Fibroblast of lung (primary cell): Measurements from ENCODE around the gene KIF26B. TPM values are rescaled to one million over a fixed set of nuclear protein-coding genes. Genes with fewer than 3 reads are reported as not detected.

Experiments
- DNase-seq, 2 donors: peaks; one replicate each; pipeline versions ENCODE4 v3.0.0 to v3.0.0-alpha.2; 2010; ENCODE audit warnings: low read depth in 2 of 2
- H2AFZ ChIP-seq: 2 replicates; pipeline ENCODE4 v1.5.1; 2012; ENCODE audit warnings: low read length, control low read depth, inconsistent platforms
- H3K27ac ChIP-seq: 2 replicates; pipeline ENCODE4 v1.5.1; 2011; ENCODE audit warnings: low read length, control low read depth; ENCODE audit not compliant: insufficient read depth
- H3K27me3 ChIP-seq: 2 replicates; pipeline ENCODE4 v1.5.1; 2011; ENCODE audit warnings: mild to moderate bottlenecking, low read length; ENCODE audit not compliant: control insufficient read depth, insufficient read depth
- H3K36me3 ChIP-seq: 2 replicates; pipeline ENCODE4 v1.5.1; 2011; ENCODE audit warnings: low read length; ENCODE audit not compliant: control insufficient read depth, insufficient read depth
- H3K4me1 ChIP-seq: 2 replicates; pipeline ENCODE4 v1.5.1; 2011; ENCODE audit warnings: low read length; ENCODE audit not compliant: control insufficient read depth, insufficient read depth; ENCODE audit errors: extremely low read depth
- H3K4me2 ChIP-seq: 2 replicates; pipeline ENCODE4 v1.5.1; 2011; ENCODE audit warnings: low read length, control low read depth; ENCODE audit not compliant: insufficient read depth; ENCODE audit errors: extremely low read depth
- H3K4me3 ChIP-seq, 4 experiments: fragments of 200-600 bp in 1 of 4; sonication (generic) in 1 of 4; replicated peaks in 1 of 4; 2 replicates each; pipeline ENCODE4 v1.5.1; 2011 to 2016; ENCODE audit warnings: low read length in 4 of 4, low read depth in 3 of 4, mild to moderate bottlenecking in 3 of 4, control low read depth in 2 of 4, inconsistent platforms in 1 of 4, mixed read lengths in 1 of 4; ENCODE audit not compliant: insufficient read depth in 1 of 4; ENCODE audit errors: control extremely low read depth in 1 of 4
- H3K79me2 ChIP-seq: 2 replicates; pipeline ENCODE4 v1.5.1; 2012; ENCODE audit warnings: mild to moderate bottlenecking, low read length, inconsistent platforms; ENCODE audit not compliant: control insufficient read depth, insufficient read depth
- H3K9ac ChIP-seq: 2 replicates; pipeline ENCODE4 v1.5.1; 2011; ENCODE audit warnings: mild to moderate bottlenecking, low read length, control low read depth; ENCODE audit not compliant: insufficient read depth
- H3K9me3 ChIP-seq: 2 replicates; pipeline ENCODE4 v1.5.1; 2012; ENCODE audit warnings: low read depth, low read length; ENCODE audit not compliant: control insufficient read depth, insufficient read depth
- H4K20me1 ChIP-seq: 2 replicates; pipeline ENCODE4 v1.5.1; 2011; ENCODE audit warnings: low read length; ENCODE audit not compliant: control insufficient read depth, insufficient read depth; ENCODE audit errors: extremely low read depth
- CTCF ChIP-seq, 2 donors: IDR thresholded peaks in 1 of 2; conservative IDR thresholded peaks in 1 of 2; 1 replicate in 1 of 2; 2 replicates in 1 of 2; pipeline ENCODE4 v1.5.1; 2011 to 2012; ENCODE audit warnings: low read length in 2 of 2, control low read depth in 1 of 2, inconsistent platforms in 1 of 2, low read depth in 1 of 2, mild to moderate bottlenecking in 1 of 2
- EZH2 ChIP-seq: IDR thresholded peaks from 2 replicates; pipeline ENCODE4 v1.5.1; 2012; ENCODE audit warnings: low read length, control low read depth, mild to moderate bottlenecking; ENCODE audit errors: missing control alignments
- polyA plus RNA-seq, 2 donors: library from polyadenylated mRNA; depleted of rRNA in 1 of 2; stranded (reverse) in 1 of 2; unstranded in 1 of 2; fragments of >200 nt; gene quantifications; 2 replicates each; pipeline ENCODE4 v1.2.1, GENCODE V29; 2011 to 2012; ENCODE audit warnings: missing spikeins in 1 of 2
- total RNA-seq: library from RNA; depleted of rRNA; stranded (reverse); fragments of >200 nt; gene quantifications from 2 replicates; pipeline ENCODE4 v1.2.1, GENCODE V29; 2014

KIF26B gene
- total and polyA plus RNA-seq, 2 donors (not counting 1 experiment from before 2014, with no cell fraction given): 5.3 to 6.1 TPM

DNA sequence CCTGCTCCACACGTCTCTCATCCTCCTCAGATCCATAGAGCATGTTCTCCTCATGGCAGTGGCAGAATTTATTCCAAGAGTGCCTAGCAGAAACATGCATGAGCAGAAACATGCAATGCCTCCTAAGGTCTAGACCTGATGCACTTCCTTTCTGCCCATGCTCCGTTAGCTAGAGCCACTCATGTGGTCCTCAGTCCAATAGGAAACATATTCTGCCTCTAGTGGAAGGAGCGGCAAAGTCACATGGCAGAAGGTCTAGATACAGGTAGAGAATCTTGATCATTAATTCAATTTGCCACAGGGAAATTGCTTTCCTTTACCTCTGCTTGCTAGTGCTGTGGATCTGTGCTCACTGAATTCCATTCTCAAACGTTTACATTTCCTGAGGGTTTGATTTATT lies 130.4 kb downstream of the KIF26B start:
- Histone ChIP-seq H3K9ac (no peak overlapping the region), H3K4me1 (no peaks in the 10 kb centered on the region), H3K27me3 (no peaks in the 10 kb centered on the region), H3K36me3 (no peaks in the 10 kb centered on the region), H3K27ac (no peak overlapping the region), H3K4me2 (no peak overlapping the region), H2AFZ (no peak overlapping the region), H3K4me3 (no peak overlapping the region), H3K9me3 (no peaks in the 10 kb centered on the region), H4K20me1 (no peaks in the 10 kb centered on the region), H3K79me2 (no peaks in the 10 kb centered on the region)
- TF ChIP-seq EZH2: no peak
- TF ChIP-seq CTCF (conservative IDR thresholded peaks at IDR 0.05 in 1 of 2, IDR thresholded peaks at IDR 0.05 in 1 of 2; ENCODE audit: low read depth in 1 of 2, low read length in 2 of 2): no peak
- no peak for DNase-seq

DNA sequence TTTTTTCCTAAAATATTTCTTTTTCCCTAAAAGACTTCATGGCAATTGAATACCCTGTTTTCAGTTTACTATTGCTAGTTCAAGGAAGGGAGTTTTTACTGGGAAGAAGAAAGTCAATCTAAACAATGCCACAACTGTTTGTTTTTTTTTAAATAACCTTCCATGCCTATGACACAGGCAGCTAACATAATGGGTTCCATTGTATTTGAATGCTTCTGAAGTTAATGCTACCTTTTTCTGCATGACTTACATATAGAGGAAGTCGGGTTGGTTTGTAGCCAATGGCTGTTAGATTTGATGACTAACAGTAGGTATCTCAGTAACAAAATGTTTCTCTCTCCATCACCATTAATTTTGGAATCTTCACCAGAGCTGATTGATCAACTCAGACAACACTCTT lies 134.0 kb downstream of the KIF26B start:
- no peaks in the 10 kb centered on the region for H3K36me3 ChIP-seq
- no peaks in the 10 kb centered on the region for H3K4me1 ChIP-seq
- H4K20me1 ChIP-seq: no peaks in the 10 kb centered on the region
- no peak overlapping the region for H3K4me3 ChIP-seq
- no peaks in the 10 kb centered on the region for H3K79me2 ChIP-seq
- no peak overlapping the region for H3K27ac ChIP-seq
- TF ChIP-seq EZH2: no peak
- no peak for TF ChIP-seq CTCF (conservative IDR thresholded peaks at IDR 0.05 in 1 of 2, IDR thresholded peaks at IDR 0.05 in 1 of 2; ENCODE audit: low read depth in 1 of 2, low read length in 2 of 2)
- no peak overlapping the region for H3K9ac ChIP-seq
- peak in 1 of 2 donors; percentile 56 for DNase-seq
- no peaks in the 10 kb centered on the region for H3K27me3 ChIP-seq
- H3K9me3 ChIP-seq: no peaks in the 10 kb centered on the region
- H3K4me2 ChIP-seq: no peak overlapping the region
- no peak overlapping the region for H2AFZ ChIP-seq

GRCh38 chr1:245290836-245291235 lies 136.1 kb downstream of the KIF26B start:
- no peak overlapping the region for H3K4me3 ChIP-seq

More at GRCh38 chr1:245290836-245291235, 136.1 kb downstream of the KIF26B start:
- no peaks in the 10 kb centered on the region for H3K4me1 ChIP-seq
- H2AFZ ChIP-seq: no peak overlapping the region
- no peaks in the 10 kb centered on the region for H3K79me2 ChIP-seq
- H3K27me3 ChIP-seq: no peaks in the 10 kb centered on the region
- no peak overlapping the region for H3K27ac ChIP-seq
- TF ChIP-seq EZH2: no peak
- no peak for TF ChIP-seq CTCF (conservative IDR thresholded peaks at IDR 0.05 in 1 of 2, IDR thresholded peaks at IDR 0.05 in 1 of 2; ENCODE audit: low read depth in 1 of 2, low read length in 2 of 2)
- H3K9ac ChIP-seq: no peak overlapping the region
- no peak overlapping the region for H3K4me2 ChIP-seq
- peak; percentile 14 to 34 for DNase-seq
- H3K36me3 ChIP-seq: no peaks in the 10 kb centered on the region
- H4K20me1 ChIP-seq: no peaks in the 10 kb centered on the region
- no peaks in the 10 kb centered on the region for H3K9me3 ChIP-seq
